ENCODE measurements around the gene SYT9.

The SYT9 gene

GRCh38 chr11:7256943-7257342 is 5.2 kb downstream of the SYT9 start:
- no peaks in the 10 kb centered on the region for H3K4me1 Mint-ChIP-seq (ENCODE audit: low read depth)
- H3K9me3 Mint-ChIP-seq (ENCODE audit: low read depth), result no peaks in the 10 kb centered on the region
- peaks cover 20% of the 10 kb centered on the region for H3K27me3 Mint-ChIP-seq
- H3K36me3 Mint-ChIP-seq, result no peaks in the 10 kb centered on the region
- H3K27ac Mint-ChIP-seq, result no peak overlapping the region
- no peak overlapping the region for H3K4me3 Mint-ChIP-seq

GRCh38 chr11:7257724-7258123 is 6.0 kb downstream of the SYT9 start:
- peaks cover 18% of the 10 kb centered on the region for H3K27me3 Mint-ChIP-seq
- no peak overlapping the region for H3K27ac Mint-ChIP-seq
- H3K36me3 Mint-ChIP-seq, result no peaks in the 10 kb centered on the region
- H3K4me1 Mint-ChIP-seq (ENCODE audit: low read depth), result no peaks in the 10 kb centered on the region
- H3K4me3 Mint-ChIP-seq, result no peak overlapping the region
- H3K9me3 Mint-ChIP-seq (ENCODE audit: low read depth), result no peaks in the 10 kb centered on the region

- Mint-ChIP-seq H3K27ac (no peak overlapping the region), H3K36me3 (no peaks in the 10 kb centered on the region), H3K27me3 (peaks cover 9% of the 10 kb centered on the region), H3K4me3 (no peak overlapping the region), H3K9me3 (ENCODE audit: low read depth) (no peaks in the 10 kb centered on the region), H3K4me1 (ENCODE audit: low read depth) (no peaks in the 10 kb centered on the region)
Observed at GRCh38 chr11:7261578-7261977, 9.9 kb downstream of the SYT9 start.

- H3K9me3 Mint-ChIP-seq (ENCODE audit: low read depth), result no peaks in the 10 kb centered on the region
- H3K27me3 Mint-ChIP-seq, result peaks cover 7% of the 10 kb centered on the region
- no peak overlapping the region for H3K4me3 Mint-ChIP-seq
- H3K36me3 Mint-ChIP-seq, result no peaks in the 10 kb centered on the region
- no peak overlapping the region for H3K27ac Mint-ChIP-seq
- H3K4me1 Mint-ChIP-seq (ENCODE audit: low read depth), result no peaks in the 10 kb centered on the region
Observed at GRCh38 chr11:7262672-7263071, 11.0 kb downstream of the SYT9 start.

GRCh38 chr11:7263842-7264241 is 12.1 kb downstream of the SYT9 start:
- no peaks in the 10 kb centered on the region for H3K4me1 Mint-ChIP-seq (ENCODE audit: low read depth)

GRCh38 chr11:7268758-7269157 is 17.1 kb downstream of the SYT9 start:
- Mint-ChIP-seq H3K9me3 (ENCODE audit: low read depth) (no peaks in the 10 kb centered on the region), H3K27me3 (peaks cover 2% of the 10 kb centered on the region), H3K4me3 (no peak overlapping the region), H3K36me3 (no peaks in the 10 kb centered on the region), H3K27ac (no peak overlapping the region), H3K4me1 (ENCODE audit: low read depth) (no peaks in the 10 kb centered on the region)

More at GRCh38 chr11:7263842-7264241, 12.1 kb downstream of the SYT9 start:
- Mint-ChIP-seq H3K9me3 (ENCODE audit: low read depth) (no peaks in the 10 kb centered on the region), H3K27me3 (peaks cover 5% of the 10 kb centered on the region), H3K36me3 (no peaks in the 10 kb centered on the region), H3K4me3 (no peak overlapping the region), H3K27ac (no peak overlapping the region)

GRCh38 chr11:7270233-7270865 is 18.6 kb downstream of the SYT9 start:
- H3K4me3 Mint-ChIP-seq, result no peak overlapping the region
- peaks cover 3% of the 10 kb centered on the region for H3K27me3 Mint-ChIP-seq
- no peak overlapping the region for H3K27ac Mint-ChIP-seq
- no peaks in the 10 kb centered on the region for H3K9me3 Mint-ChIP-seq (ENCODE audit: low read depth)
- H3K4me1 Mint-ChIP-seq (ENCODE audit: low read depth), result no peaks in the 10 kb centered on the region
- H3K36me3 Mint-ChIP-seq, result no peaks in the 10 kb centered on the region

- H3K27me3 Mint-ChIP-seq, result peaks cover 8% of the 10 kb centered on the region
- H3K4me1 Mint-ChIP-seq (ENCODE audit: low read depth), result no peaks in the 10 kb centered on the region
- no peaks in the 10 kb centered on the region for H3K9me3 Mint-ChIP-seq (ENCODE audit: low read depth)
- no peak overlapping the region for H3K27ac Mint-ChIP-seq
- no peaks in the 10 kb centered on the region for H3K36me3 Mint-ChIP-seq
- H3K4me3 Mint-ChIP-seq, result no peak overlapping the region
Observed at GRCh38 chr11:7272373-7272772, 20.7 kb downstream of the SYT9 start.

GRCh38 chr11:7275133-7275532 is 23.4 kb downstream of the SYT9 start:
- Mint-ChIP-seq H3K4me3 (no peak overlapping the region), H3K9me3 (ENCODE audit: low read depth) (no peaks in the 10 kb centered on the region), H3K4me1 (ENCODE audit: low read depth) (no peaks in the 10 kb centered on the region), H3K36me3 (no peaks in the 10 kb centered on the region), H3K27ac (no peak overlapping the region), H3K27me3 (peaks cover 10% of the 10 kb centered on the region)

- Mint-ChIP-seq H3K9me3 (ENCODE audit: low read depth) (no peaks in the 10 kb centered on the region), H3K27ac (no peak overlapping the region), H3K4me3 (no peak overlapping the region), H3K4me1 (ENCODE audit: low read depth) (no peaks in the 10 kb centered on the region), H3K27me3 (peaks cover 12% of the 10 kb centered on the region), H3K36me3 (no peaks in the 10 kb centered on the region)
Observed at GRCh38 chr11:7278314-7278917, 26.7 kb downstream of the SYT9 start.

GRCh38 chr11:7279676-7280075 is 28.0 kb downstream of the SYT9 start:
- H3K27ac Mint-ChIP-seq, result no peak overlapping the region
- H3K9me3 Mint-ChIP-seq (ENCODE audit: low read depth), result peaks cover 2% of the 10 kb centered on the region
- H3K36me3 Mint-ChIP-seq, result no peaks in the 10 kb centered on the region
- no peak overlapping the region for H3K4me3 Mint-ChIP-seq
- no peaks in the 10 kb centered on the region for H3K4me1 Mint-ChIP-seq (ENCODE audit: low read depth)
- H3K27me3 Mint-ChIP-seq, result peaks cover 14% of the 10 kb centered on the region

GRCh38 chr11:7281079-7281478 is 29.4 kb downstream of the SYT9 start:
- Mint-ChIP-seq H3K27ac (no peak overlapping the region), H3K4me3 (no peak overlapping the region), H3K27me3 (peaks cover 14% of the 10 kb centered on the region), H3K9me3 (ENCODE audit: low read depth) (peaks cover 7% of the 10 kb centered on the region), H3K36me3 (peaks cover 3% of the 10 kb centered on the region), H3K4me1 (ENCODE audit: low read depth) (no peaks in the 10 kb centered on the region)

GRCh38 chr11:7281809-7282208 is 30.1 kb downstream of the SYT9 start:
- Mint-ChIP-seq H3K27me3 (peaks cover 17% of the 10 kb centered on the region), H3K27ac (no peak overlapping the region), H3K36me3 (peaks cover 3% of the 10 kb centered on the region), H3K4me3 (no peak overlapping the region), H3K4me1 (ENCODE audit: low read depth) (no peaks in the 10 kb centered on the region), H3K9me3 (ENCODE audit: low read depth) (peaks cover 11% of the 10 kb centered on the region)

GRCh38 chr11:7286178-7286577 is 34.5 kb downstream of the SYT9 start:
- no peaks in the 10 kb centered on the region for H3K4me1 Mint-ChIP-seq (ENCODE audit: low read depth)
- peaks cover 16% of the 10 kb centered on the region for H3K27me3 Mint-ChIP-seq
- H3K27ac Mint-ChIP-seq, result no peak overlapping the region

GRCh38 chr11:7291100-7291829 is 39.6 kb downstream of the SYT9 start:
- H3K9me3 Mint-ChIP-seq (ENCODE audit: low read depth), result peaks cover 5% of the 10 kb centered on the region
- no peaks in the 10 kb centered on the region for H3K36me3 Mint-ChIP-seq
- H3K27me3 Mint-ChIP-seq, result peaks cover 11% of the 10 kb centered on the region
- H3K27ac Mint-ChIP-seq, result no peak overlapping the region
- no peaks in the 10 kb centered on the region for H3K4me1 Mint-ChIP-seq (ENCODE audit: low read depth)
- no peak overlapping the region for H3K4me3 Mint-ChIP-seq

More at GRCh38 chr11:7286178-7286577, 34.5 kb downstream of the SYT9 start:
- Mint-ChIP-seq H3K9me3 (ENCODE audit: low read depth) (peaks cover 12% of the 10 kb centered on the region), H3K36me3 (peaks cover 3% of the 10 kb centered on the region), H3K4me3 (no peak overlapping the region)

All from activated naive CD8-positive, alpha-beta T cell (primary cell).